Measurements from ENCODE around the gene CRIP1.

- no peak for TF ChIP-seq CTCF (IDR thresholded peaks at IDR 0.05; ENCODE audit: insufficient read depth, low read length, poor library complexity, severe bottlenecking)
- TF ChIP-seq EZH2phosphoT487 (conservative IDR thresholded peaks at IDR 0.05; ENCODE audit: low read length), result no peak
Observed at GRCh38 chr14:105536691-105537579, 50.2 kb downstream of the CRIP1 start.

All from SU-DHL-6 (cell line).